Inflammatory macrophage treated with lipopolysaccharide for 1 hour (primary cell): ENCODE data around the gene CSK.

ENCODE experiments used
- DNase-seq, 2 donors: peaks; one replicate each; pipeline ENCODE4 v3.0.0-alpha.2; 2020 to 2022

Gene CSK

GRCh38 chr15:74802862-74803447 is 21.1 kb downstream of the CSK start:
- no peak for DNase-seq

DNA sequence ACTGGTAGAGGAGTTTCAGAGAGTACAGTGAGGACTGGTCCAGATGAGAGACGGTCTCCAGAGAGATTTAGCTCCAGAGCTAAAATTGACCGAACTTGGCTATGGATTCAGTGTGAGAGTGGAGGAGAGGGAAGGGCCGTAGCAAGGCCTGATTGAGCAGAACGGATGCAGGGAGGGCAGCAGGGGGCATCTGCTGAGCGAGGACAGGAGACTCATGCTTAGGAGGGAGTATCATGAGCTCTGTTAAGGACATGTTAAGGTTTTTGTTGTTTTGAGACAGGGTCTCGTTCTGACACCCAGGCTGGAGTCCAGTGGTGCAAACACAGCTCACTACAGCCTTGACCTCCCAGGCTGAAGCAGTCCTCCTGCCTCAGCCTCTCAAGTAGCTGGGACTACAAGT is 23.1 kb downstream of the CSK start:
- DNase-seq, result no peak

- DNase-seq, result no peak
These were observed 25.4 kb downstream of the CSK start for GRCh38 chr15:74807282-74807681.

DNA sequence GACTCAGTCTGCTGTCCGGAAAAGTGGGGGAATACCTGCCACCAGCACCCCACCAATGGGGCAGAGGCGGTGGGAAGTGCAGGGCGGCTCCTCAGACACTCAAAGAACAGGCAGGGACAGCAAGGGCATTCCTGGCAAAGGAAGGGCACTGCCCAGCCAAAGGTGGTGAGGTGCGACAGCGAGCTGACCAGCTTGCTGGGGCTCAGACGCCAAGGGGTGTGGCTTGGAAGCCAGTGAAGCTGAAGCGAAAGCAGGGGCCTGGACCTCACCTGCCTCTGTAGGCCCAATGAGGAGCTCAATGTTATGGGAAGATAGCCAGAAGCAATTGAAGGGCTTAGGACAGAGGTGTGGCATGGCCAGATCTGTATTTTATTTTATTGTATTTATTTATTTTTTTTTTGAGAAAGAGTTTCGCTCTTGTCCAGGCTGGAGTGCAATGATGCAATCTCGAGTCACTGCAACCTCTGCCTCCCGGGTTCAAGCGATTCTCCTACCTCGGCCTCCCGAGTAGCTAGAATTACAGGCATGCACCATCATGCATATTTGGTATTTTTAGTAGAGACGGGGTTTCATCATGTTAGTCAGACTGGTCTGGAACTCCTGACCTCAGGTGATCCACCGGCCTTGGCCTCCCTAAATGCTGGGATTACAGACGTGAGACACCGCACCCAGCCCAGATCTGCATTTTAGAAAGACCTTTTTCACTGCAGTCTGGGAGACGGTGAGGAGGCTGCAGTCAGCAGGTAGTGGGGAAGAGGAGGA is 26.4 kb downstream of the CSK start:
- DNase-seq, result no peak

DNA sequence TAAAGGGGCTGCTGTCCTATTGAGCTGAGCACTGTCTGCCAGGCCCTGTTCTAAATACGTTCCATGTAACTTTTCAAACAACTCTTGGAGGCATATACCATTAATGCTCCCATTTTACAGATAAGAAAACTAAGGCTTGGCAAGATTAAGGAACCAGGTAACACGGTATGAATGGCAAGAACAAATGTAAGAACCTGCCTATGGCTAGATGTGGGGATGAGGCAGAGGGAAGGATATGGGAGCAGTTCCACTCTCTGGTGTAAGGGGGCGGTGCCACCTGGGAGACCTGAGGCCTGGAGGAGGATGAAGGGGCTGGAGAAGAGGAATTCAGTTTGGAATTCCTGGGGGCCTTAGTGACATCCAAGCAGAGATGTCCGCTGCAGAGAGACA is 27.0 kb downstream of the CSK start:
- DNase-seq, result no peak

GRCh38 chr15:74809242-74809641 is 27.4 kb downstream of the CSK start:
- no peak for DNase-seq

- DNase-seq, result no peak
These were observed 28.1 kb downstream of the CSK start for GRCh38 chr15:74809956-74810355.

- DNase-seq, result no peak
These were observed 30.7 kb downstream of the CSK start, which contains the start of gene LMAN1L for GRCh38 chr15:74812533-74812932. LMAN1L (plus strand) TSS chr15:74812835; CDS start chr15:74812855, 20 bp downstream.

GRCh38 chr15:74815121-74815934 is 33.4 kb downstream of the CSK start:
- peak; percentile 43 to 44 for DNase-seq

DNA sequence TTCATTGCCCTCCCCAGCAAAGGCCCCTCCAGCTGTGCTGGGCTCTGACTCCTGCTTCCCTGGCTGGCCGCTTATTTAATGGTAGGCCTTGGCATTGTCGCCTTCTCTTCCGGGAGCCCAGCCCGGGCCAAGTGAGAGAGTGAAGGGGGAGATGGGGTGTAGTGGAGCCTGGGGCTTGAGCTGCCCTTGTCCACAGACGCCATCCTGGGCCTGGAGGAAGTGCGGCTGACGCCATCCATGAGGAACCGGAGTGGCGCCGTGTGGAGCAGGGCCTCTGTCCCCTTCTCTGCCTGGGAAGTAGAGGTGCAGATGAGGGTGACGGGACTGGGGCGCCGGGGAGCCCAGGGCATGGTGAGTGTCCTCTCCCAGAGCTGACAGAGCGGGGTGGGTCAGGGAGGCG is 34.1 kb downstream of the CSK start:
- no peak for DNase-seq

- DNase-seq, result no peak
These were observed 34.9 kb downstream of the CSK start for GRCh38 chr15:74816624-74817369.

GRCh38 chr15:74817370-74817737 is 35.5 kb downstream of the CSK start:
- DNase-seq, result no peak

DNA sequence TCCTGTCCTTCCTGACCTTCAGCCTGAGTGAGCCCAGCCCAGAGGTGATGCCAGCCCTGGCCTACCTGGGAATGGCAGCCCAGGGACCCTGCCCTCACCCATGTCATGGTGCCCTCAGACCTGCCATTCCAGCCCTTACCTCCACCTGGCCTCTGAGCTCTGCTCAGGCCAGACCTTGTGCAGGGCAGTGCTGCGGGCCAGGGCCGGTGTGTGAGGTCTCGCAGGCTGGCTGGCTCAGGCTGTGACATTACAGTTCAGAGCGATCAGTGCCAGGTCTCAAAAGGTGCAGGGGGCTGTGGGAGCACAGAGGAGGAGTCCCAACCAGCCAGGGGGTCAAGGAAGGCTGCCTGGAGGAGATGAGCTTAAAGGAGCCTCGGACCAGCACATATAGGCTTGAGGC is 38.2 kb downstream of the CSK start:
- DNase-seq, result no peak

DNA sequence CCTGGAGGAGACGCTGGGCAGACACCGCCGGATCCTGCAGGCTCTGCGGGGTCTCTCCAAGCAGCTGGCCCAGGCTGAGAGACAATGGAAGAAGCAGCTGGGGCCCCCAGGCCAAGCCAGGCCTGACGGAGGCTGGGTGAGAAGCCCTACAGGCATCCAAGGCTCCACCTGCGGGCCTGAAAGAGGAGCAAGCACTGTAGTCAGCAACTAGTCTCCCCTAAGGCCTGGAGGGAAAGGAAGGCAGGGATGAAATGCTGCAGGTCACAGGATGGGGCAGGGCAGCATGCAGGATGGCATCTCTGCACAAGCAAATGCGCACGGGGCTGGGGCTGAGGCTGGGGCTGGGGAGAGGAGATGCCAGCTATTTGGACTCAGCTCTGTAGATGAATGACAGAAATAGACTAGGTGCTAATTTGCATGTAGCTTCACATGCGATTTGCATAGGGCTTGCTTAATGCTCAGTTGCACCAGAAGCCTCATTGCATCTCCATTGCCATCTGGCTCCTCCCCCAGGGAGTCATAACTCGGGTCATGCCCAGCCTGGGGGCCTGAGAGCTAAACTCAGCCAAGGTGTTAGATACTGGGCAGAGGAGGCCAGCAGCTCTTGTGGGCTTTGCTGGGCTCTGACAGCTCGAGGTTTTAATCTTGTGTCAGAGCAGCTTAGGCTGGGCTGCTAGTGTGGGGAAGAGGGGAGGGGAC is 39.4 kb downstream of the CSK start:
- DNase-seq, result peak; percentile 54 to 68

DNA sequence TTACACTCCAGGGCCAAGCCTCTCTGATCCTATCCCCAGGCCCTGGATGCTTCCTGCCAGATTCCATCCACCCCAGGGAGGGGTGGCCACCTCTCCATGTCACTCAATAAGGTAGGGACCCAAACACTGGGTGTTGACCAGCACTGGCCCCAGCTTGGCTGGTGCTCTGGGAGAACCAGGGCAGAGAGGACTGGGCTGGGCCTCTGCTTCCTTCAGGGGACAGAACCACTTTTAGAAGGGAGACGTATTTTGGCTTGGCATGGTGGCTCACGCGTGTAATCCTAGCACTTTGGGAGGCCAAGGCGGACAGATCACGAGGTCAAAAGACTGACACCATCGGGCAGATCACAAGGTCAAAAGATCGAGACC is 39.9 kb downstream of the CSK start:
- DNase-seq, result no peak

DNA sequence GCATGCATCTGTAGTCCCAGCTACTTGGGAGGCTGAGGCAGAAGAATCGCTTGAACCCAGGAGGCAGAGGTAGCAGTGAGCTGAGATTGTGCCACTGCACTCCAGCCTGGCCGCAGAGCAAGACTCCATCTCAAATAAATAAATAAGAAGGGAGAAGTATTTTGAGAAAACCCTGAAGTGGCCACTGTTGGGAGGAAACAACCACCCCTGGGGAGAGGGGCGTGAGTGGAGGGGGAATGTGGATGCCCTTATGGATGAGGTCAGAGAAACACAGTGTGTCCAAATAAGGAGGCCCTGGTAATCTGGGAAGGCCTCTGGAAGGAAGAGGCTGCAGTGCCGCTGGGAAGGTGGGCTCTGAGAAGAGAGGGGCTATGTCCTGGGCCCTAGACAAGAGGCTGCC is 40.4 kb downstream of the CSK start:
- DNase-seq, result no peak

GRCh38 chr15:74823324-74823723 is 41.4 kb downstream of the CSK start:
- DNase-seq, result no peak

DNA sequence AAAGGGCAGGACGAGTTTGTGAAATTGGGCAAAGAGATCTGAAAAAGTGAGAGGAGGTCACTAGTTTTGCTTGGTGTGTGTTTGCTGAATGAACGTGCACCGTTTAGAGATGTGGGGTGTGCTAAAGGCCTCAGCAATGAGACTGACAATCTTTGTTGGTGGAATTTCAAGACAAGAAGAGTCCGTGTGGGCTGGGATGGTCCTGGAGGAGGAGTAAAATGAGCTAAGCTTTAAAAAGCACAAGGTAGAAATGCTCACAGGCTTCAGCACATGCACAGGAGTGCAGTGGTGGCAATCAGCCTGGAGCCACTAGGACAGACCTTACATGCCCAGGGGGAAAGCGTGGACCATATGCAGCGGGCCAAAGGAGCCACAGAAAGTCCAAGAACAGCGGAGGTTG is 43.1 kb downstream of the CSK start:
- no peak for DNase-seq

DNA sequence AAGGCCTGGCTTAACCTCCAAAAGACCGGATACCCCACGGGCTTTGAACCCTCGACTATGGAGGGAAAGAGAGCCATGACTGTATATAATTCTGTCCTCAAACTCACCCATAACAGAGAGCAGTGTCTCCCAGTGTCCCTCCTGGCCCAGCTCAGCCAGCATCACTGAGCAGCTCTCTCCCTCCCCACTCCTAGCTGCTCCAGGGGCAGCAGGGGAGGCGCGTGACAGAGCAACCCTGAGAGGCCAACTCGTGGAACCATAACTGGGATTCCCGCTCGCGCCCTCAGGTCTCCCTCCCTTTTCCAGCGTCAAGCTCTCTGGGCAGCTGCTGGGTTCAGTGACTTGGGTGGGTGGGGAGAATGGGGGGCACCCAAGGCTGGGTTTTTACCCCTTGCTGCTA is 44.0 kb downstream of the CSK start:
- no peak for DNase-seq

DNA sequence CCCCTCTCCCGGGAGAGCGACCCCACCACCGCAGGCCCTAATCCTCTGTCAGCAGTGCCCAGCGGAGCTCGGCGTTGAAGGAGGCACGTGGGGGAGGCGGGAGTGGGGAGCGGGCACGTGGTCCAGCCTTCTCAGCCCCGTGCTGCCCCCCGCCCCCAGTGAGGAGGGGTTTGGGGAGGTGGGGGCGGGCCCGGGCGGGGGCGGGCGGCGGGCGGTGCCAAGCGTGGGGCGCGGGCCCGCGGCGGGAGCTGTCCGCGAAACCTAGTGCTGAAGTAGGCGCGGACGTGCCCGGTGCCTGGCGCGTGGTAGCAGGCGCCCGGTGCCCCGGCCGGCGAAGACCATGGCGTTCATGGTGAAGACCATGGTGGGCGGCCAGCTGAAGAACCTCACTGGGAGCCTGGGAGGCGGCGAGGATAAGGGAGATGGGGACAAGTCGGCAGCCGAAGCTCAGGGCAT is 44.5 kb downstream of the CSK start, which contains the start of gene CPLX3:
Gene CPLX3 (plus strand): TSS at position 264 of the 456 bp plus-strand sequence. CDS start 77 bp downstream, at position 341.
- DNase-seq, result peak in 1 of 2 donors; percentile 12

- DNase-seq, result no peak
These were observed 45.0 kb downstream of the CSK start for GRCh38 chr15:74826921-74827320.

GRCh38 chr15:74827614-74828013 is 45.7 kb downstream of the CSK start:
- DNase-seq, result no peak
